Choroid plexus epithelial cell (primary cell): ENCODE data around the gene ABHD13.
"Not testable (repeated sequence)": the region's sequence is repeated elsewhere in the genome, so short reads cannot be mapped to it uniquely, and the experiment has no call there.

Experiments
- DNase-seq: peaks from one replicate; pipeline ENCODE4 v3.0.0-alpha.2; 2010; ENCODE audit warnings: low read depth
- H3K4me3 ChIP-seq: 2 replicates; pipeline ENCODE4 v1.5.1; 2011; ENCODE audit warnings: low read depth, mild to moderate bottlenecking, control low read depth, low read length, moderate library complexity
- TF ChIP-seq, protein P1 (sequence below): conservative IDR thresholded peaks from 2 replicates; pipeline ENCODE4 v1.5.1; 2011; ENCODE audit warnings: low read depth, mild to moderate bottlenecking, control low read depth, inconsistent platforms, low read length, moderate library complexity

ABHD13 gene

DNA sequence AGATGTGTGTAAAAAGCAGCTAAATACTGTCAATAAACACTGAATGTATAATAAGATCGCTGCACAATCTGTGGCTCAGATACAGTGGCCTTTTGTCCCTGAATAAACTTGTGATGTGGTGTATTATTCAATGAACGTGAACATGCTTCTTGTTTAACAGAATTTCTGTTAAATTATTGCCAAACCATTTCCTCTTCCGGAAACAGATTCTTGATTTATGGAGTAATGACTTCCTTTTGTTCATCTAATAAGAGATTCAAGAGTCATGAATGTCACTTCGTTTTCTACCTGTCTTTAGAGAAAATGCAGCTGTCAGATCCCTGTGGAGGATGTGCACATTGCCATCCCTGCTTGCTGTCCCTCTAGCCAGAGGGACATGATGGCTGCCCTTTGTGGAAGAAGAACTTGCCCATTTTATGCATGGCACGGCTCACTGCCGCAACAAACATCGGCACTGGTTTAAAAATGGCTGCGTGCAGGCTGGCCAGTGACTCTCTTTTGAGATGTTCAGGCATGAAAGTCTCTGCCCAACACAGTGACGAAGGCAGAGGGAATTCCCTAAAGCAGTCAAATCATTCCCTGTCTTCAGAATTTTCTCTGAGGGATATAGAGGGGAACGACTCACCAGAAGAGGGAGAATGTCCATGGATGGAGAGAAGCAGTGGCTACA, 48.3 kb downstream of the ABHD13 start:
- H3K4me3 ChIP-seq, result no peak overlapping the region
- DNase-seq, result no peak
- TF ChIP-seq, protein P1, sequence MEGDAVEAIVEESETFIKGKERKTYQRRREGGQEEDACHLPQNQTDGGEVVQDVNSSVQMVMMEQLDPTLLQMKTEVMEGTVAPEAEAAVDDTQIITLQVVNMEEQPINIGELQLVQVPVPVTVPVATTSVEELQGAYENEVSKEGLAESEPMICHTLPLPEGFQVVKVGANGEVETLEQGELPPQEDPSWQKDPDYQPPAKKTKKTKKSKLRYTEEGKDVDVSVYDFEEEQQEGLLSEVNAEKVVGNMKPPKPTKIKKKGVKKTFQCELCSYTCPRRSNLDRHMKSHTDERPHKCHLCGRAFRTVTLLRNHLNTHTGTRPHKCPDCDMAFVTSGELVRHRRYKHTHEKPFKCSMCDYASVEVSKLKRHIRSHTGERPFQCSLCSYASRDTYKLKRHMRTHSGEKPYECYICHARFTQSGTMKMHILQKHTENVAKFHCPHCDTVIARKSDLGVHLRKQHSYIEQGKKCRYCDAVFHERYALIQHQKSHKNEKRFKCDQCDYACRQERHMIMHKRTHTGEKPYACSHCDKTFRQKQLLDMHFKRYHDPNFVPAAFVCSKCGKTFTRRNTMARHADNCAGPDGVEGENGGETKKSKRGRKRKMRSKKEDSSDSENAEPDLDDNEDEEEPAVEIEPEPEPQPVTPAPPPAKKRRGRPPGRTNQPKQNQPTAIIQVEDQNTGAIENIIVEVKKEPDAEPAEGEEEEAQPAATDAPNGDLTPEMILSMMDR, result no peak

DNA sequence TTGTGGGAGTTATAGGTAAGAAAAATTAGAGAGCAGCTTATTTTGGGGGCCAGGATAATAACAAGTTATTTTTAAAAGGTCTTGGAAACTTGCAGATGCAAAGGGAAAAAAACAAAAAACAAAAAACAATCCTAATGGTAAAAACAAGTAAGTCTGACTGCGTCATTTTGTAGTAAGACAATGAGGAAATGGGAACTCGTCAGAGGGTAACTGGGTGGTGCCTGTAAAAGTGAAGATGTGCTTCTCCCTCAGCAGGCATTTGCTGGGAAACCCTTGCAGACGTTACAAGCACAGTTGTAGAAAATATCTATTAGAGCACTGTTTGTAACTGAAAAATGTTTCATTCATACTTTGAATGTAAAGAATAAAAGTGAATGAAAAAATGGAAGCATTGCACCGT, 49.2 kb downstream of the ABHD13 start:
- DNase-seq, result no peak
- H3K4me3 ChIP-seq, result no peak overlapping the region
- TF ChIP-seq, protein P1, result no peak

DNA sequence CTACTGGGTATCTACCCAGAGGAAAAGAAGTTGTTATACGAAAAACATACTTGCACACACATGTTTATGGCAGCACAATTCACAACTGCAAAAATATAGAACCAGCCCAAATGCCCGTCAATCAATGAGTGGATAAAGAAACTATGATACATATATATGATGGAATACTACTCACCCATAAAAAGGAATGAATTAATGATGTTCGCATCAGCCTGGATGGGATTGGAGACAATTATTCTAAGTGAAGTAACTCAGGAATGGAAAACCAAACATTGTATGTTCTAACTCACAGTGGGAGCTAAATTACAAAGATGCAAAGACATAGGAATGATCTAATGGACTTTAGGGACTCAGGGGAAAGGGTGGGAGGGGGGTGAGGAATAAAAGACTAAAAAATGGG, 49.7 kb downstream of the ABHD13 start:
- DNase-seq, H3K4me3 ChIP-seq: not testable (repeated sequence)

DNA sequence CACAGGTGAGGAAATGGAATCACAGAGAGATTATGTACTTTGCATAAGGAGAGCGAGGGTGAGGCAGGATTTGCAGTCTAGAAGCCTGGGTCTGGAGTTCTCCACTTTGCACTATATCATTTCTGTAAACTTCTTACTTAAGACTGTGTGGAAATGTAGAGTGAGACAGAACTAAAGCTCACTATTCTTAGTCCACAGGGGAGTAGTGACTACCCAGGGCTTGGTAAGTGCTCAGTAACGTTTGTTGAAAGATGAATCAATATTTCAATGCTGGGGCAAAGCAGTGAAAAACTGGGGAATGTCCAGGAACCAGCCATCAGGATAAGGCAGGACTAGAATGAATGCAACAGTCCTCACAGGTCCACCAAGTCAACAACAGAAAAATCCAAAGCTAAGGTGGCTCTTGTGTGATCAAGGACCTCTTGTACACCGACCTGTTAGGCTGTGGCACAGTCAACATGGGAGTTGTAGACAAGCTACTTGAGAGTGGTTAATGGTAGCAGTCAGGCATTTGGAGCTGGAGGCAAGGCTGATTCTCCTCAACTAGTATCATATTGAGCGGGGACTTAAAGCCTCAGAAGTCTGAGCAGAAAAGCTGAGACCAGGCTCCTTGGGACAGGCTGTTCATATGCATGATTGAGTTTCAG, 50.4 kb downstream of the ABHD13 start:
- TF ChIP-seq, protein P1, result no peak
- H3K4me3 ChIP-seq, result no peak overlapping the region
- no peak for DNase-seq

DNA sequence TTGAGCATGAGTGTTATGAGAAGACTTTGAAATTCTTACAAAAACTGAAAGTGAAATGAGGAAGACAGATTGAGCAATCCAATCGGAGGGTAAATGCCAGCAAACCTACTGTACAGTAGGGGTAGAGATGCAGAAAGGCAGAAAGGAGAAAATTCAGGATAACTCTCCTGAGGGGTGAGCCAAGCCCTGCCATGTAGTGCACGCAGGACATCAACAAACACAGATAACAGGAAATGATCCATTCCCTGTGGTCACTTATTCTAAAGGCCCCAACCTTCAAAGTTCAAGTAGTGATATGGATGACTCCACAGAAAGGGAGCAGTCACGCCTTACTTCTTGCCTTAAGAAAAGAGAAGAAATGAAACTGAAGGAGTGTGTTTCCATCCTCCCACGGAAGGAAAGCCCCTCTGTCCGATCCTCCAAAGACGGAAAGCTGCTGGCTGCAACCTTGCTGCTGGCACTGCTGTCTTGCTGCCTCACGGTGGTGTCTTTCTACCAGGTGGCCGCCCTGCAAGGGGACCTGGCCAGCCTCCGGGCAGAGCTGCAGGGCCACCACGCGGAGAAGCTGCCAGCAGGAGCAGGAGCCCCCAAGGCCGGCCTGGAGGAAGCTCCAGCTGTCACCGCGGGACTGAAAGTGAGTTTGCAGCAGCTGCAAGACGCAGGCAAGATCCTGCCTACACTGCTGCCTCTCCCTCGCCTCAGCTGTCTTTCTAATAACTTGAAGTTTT, 51.6 kb downstream of the ABHD13 start, which contains the start of gene TNFSF13B:
Gene TNFSF13B (plus strand): TSS at position 118 of the 728 bp plus-strand sequence. CDS start 178 bp downstream, at position 296.
- TF ChIP-seq, protein P1, result no peak
- H3K4me3 ChIP-seq, result peak within 1 kb of the TSS; percentile 66
- peak; percentile 61 for DNase-seq

DNA sequence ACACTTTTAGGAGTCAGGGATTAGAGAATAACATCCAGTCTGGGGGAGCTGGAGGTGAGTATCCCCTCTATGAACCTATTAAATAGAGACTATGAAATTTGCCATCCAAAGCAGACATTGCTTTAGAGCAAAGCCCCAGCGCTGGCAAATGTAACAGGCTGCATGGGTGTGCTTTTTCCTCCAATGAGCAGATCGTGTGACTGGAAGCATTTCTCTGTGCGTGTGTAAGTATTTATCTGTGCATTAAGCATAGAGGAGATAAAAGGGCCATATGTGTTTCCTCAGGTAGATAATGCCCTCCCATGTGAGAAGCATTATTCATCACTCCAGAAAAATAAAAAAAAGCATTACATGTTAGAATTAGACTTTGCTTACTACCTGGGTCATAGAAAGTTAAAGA, 52.2 kb downstream of the ABHD13 start:
- TF ChIP-seq, protein P1, result no peak
- H3K4me3 ChIP-seq, result peak overlapping the region; percentile 66
- DNase-seq, result no peak

DNA sequence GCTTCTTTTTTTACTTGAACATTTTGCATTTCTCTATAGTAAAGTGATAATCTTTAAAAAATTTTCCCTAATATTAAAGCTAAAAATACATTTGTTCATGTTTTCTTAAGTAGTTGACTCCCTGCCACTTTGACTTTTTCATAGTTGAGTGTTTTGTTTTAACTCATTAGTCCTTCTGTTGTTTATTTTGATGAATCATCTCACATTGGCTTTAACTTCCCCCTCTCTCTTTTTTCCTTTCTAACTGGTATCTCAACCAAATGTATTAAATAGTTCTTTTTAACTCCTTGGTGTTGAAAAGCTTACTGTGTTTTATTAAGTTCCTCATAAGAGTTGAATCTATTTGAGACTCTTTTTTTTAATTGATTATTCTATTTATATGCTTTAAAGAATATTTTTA, 54.1 kb downstream of the ABHD13 start:
- no peak overlapping the region for H3K4me3 ChIP-seq
- DNase-seq, result peak; percentile 19
- TF ChIP-seq, protein P1, result no peak
